Fibroblast of lung (primary cell): Measurements from ENCODE around the gene MAP4K3. TPM values are rescaled to one million over a fixed set of nuclear protein-coding genes. Genes with fewer than 3 reads are reported as not detected.

Experiments used
- DNase-seq, 2 donors: peaks; one replicate each; pipeline versions ENCODE4 v3.0.0 to v3.0.0-alpha.2; 2010; ENCODE audit warnings: low read depth in 2 of 2
- H2AFZ ChIP-seq: 2 replicates; pipeline ENCODE4 v1.5.1; 2012; ENCODE audit warnings: low read length, control low read depth, inconsistent platforms
- H3K27ac ChIP-seq: 2 replicates; pipeline ENCODE4 v1.5.1; 2011; ENCODE audit warnings: low read length, control low read depth; ENCODE audit not compliant: insufficient read depth
- H3K27me3 ChIP-seq: 2 replicates; pipeline ENCODE4 v1.5.1; 2011; ENCODE audit warnings: mild to moderate bottlenecking, low read length; ENCODE audit not compliant: control insufficient read depth, insufficient read depth
- H3K36me3 ChIP-seq: 2 replicates; pipeline ENCODE4 v1.5.1; 2011; ENCODE audit warnings: low read length; ENCODE audit not compliant: control insufficient read depth, insufficient read depth
- H3K4me1 ChIP-seq: 2 replicates; pipeline ENCODE4 v1.5.1; 2011; ENCODE audit warnings: low read length; ENCODE audit not compliant: control insufficient read depth, insufficient read depth; ENCODE audit errors: extremely low read depth
- H3K4me2 ChIP-seq: 2 replicates; pipeline ENCODE4 v1.5.1; 2011; ENCODE audit warnings: low read length, control low read depth; ENCODE audit not compliant: insufficient read depth; ENCODE audit errors: extremely low read depth
- H3K4me3 ChIP-seq, 4 experiments: fragments of 200-600 bp in 1 of 4; sonication (generic) in 1 of 4; replicated peaks in 1 of 4; 2 replicates each; pipeline ENCODE4 v1.5.1; 2011 to 2016; ENCODE audit warnings: low read length in 4 of 4, low read depth in 3 of 4, mild to moderate bottlenecking in 3 of 4, control low read depth in 2 of 4, inconsistent platforms in 1 of 4, mixed read lengths in 1 of 4; ENCODE audit not compliant: insufficient read depth in 1 of 4; ENCODE audit errors: control extremely low read depth in 1 of 4
- H3K79me2 ChIP-seq: 2 replicates; pipeline ENCODE4 v1.5.1; 2012; ENCODE audit warnings: mild to moderate bottlenecking, low read length, inconsistent platforms; ENCODE audit not compliant: control insufficient read depth, insufficient read depth
- H3K9ac ChIP-seq: 2 replicates; pipeline ENCODE4 v1.5.1; 2011; ENCODE audit warnings: mild to moderate bottlenecking, low read length, control low read depth; ENCODE audit not compliant: insufficient read depth
- H3K9me3 ChIP-seq: 2 replicates; pipeline ENCODE4 v1.5.1; 2012; ENCODE audit warnings: low read depth, low read length; ENCODE audit not compliant: control insufficient read depth, insufficient read depth
- H4K20me1 ChIP-seq: 2 replicates; pipeline ENCODE4 v1.5.1; 2011; ENCODE audit warnings: low read length; ENCODE audit not compliant: control insufficient read depth, insufficient read depth; ENCODE audit errors: extremely low read depth
- EZH2 ChIP-seq: IDR thresholded peaks from 2 replicates; pipeline ENCODE4 v1.5.1; 2012; ENCODE audit warnings: low read length, control low read depth, mild to moderate bottlenecking; ENCODE audit errors: missing control alignments
- polyA plus RNA-seq, 2 donors: library from polyadenylated mRNA; depleted of rRNA in 1 of 2; stranded (reverse) in 1 of 2; unstranded in 1 of 2; fragments of >200 nt; gene quantifications; 2 replicates each; pipeline ENCODE4 v1.2.1, GENCODE V29; 2011 to 2012; ENCODE audit warnings: missing spikeins in 1 of 2
- total RNA-seq: library from RNA; depleted of rRNA; stranded (reverse); fragments of >200 nt; gene quantifications from 2 replicates; pipeline ENCODE4 v1.2.1, GENCODE V29; 2014
- TF ChIP-seq, protein P1 (sequence below), 2 donors: IDR thresholded peaks in 1 of 2; conservative IDR thresholded peaks in 1 of 2; 1 replicate in 1 of 2; 2 replicates in 1 of 2; pipeline ENCODE4 v1.5.1; 2011 to 2012; ENCODE audit warnings: low read length in 2 of 2, control low read depth in 1 of 2, inconsistent platforms in 1 of 2, low read depth in 1 of 2, mild to moderate bottlenecking in 1 of 2

Gene MAP4K3
- total and polyA plus RNA-seq, 2 donors (not counting 1 experiment from before 2014, with no cell fraction given) = 40.8 to 75.7 TPM

- Histone ChIP-seq H3K27me3 (no peaks in the 10 kb centered on the region), H3K4me2 (no peak overlapping the region), H3K9me3 (no peaks in the 10 kb centered on the region), H4K20me1 (no peaks in the 10 kb centered on the region), H3K36me3 (no peaks in the 10 kb centered on the region), H3K4me1 (no peaks in the 10 kb centered on the region), H2AFZ (no peak overlapping the region), H3K4me3 (no peak overlapping the region), H3K79me2 (no peaks in the 10 kb centered on the region), H3K27ac (no peak overlapping the region), H3K9ac (no peak overlapping the region)
- no peak for TF ChIP-seq EZH2
- TF ChIP-seq, protein P1, sequence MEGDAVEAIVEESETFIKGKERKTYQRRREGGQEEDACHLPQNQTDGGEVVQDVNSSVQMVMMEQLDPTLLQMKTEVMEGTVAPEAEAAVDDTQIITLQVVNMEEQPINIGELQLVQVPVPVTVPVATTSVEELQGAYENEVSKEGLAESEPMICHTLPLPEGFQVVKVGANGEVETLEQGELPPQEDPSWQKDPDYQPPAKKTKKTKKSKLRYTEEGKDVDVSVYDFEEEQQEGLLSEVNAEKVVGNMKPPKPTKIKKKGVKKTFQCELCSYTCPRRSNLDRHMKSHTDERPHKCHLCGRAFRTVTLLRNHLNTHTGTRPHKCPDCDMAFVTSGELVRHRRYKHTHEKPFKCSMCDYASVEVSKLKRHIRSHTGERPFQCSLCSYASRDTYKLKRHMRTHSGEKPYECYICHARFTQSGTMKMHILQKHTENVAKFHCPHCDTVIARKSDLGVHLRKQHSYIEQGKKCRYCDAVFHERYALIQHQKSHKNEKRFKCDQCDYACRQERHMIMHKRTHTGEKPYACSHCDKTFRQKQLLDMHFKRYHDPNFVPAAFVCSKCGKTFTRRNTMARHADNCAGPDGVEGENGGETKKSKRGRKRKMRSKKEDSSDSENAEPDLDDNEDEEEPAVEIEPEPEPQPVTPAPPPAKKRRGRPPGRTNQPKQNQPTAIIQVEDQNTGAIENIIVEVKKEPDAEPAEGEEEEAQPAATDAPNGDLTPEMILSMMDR (conservative IDR thresholded peaks at IDR 0.05 in 1 of 2, IDR thresholded peaks at IDR 0.05 in 1 of 2; ENCODE audit: low read depth in 1 of 2, low read length in 2 of 2) = no peak
- DNase-seq = no peak
These were observed 233.7 kb downstream of the MAP4K3 start for GRCh38 chr2:39203382-39203781.

DNA sequence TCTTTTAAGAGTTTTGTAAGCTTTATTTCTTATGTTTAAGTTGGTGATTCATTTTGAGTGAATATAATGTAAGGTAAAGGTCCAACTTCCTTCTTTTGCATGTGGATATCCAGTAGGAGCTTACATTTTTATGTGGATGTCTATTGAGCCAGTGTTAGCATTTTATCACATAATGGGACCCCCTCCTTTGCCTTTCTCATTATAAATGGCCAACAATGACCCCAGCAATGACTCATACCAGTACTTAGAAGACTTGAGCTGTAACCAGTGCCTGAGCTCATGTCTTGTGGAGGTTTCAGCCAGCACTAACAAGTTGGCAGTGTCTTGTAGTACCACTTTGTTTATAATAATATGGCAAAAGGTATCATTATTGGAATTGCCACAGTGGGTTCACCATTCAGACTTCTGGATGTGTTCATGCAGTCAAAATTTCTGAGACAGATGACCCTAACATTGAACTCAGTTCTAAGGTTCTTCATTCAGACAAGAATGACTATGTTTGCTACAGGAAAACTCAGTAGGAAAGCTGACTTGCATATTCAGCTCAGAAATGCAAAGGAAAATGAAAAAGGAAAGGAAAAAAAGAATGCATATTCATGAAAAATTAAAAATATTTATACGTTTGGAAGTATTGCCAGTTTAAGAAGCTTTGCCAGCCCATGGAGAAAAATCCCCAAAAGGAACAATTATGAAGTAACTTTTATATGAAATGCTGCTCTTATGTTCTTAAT, 234.3 kb downstream of the MAP4K3 start:
- no peak overlapping the region for H3K27ac ChIP-seq
- H3K27me3 ChIP-seq = no peaks in the 10 kb centered on the region
- no peak overlapping the region for H3K9ac ChIP-seq
- no peaks in the 10 kb centered on the region for H3K4me1 ChIP-seq
- H2AFZ ChIP-seq = no peak overlapping the region
- peak; percentile 15 to 24 for DNase-seq
- H3K4me2 ChIP-seq = no peak overlapping the region
- no peaks in the 10 kb centered on the region for H4K20me1 ChIP-seq
- H3K9me3 ChIP-seq = no peaks in the 10 kb centered on the region
- no peaks in the 10 kb centered on the region for H3K36me3 ChIP-seq
- TF ChIP-seq, protein P1 (conservative IDR thresholded peaks at IDR 0.05 in 1 of 2, IDR thresholded peaks at IDR 0.05 in 1 of 2; ENCODE audit: low read depth in 1 of 2, low read length in 2 of 2) = no peak
- no peak for TF ChIP-seq EZH2
- H3K79me2 ChIP-seq = no peaks in the 10 kb centered on the region
- H3K4me3 ChIP-seq = no peak overlapping the region

Other genes starting within 250 kb of the MAP4K3 start
- 3.0 and 3.1 TPM in 2 replicates for gene CDKL4, start 193.3 kb downstream of the MAP4K3 start, total RNA-seq
- 0.09 and 0.18 TPM in 2 replicates for gene CDKL4, start 193.3 kb downstream of the MAP4K3 start, polyA plus RNA-seq
- gene TMEM178A, start 228.6 kb upstream of the MAP4K3 start, total RNA-seq = 0.26 and 1.5 TPM in 2 replicates
- gene TMEM178A, start 228.6 kb upstream of the MAP4K3 start, polyA plus RNA-seq = 0.63 and 6.9 TPM in 2 replicates